Stomach (tissue), 9 donors: ENCODE data around the gene ADCY10. TPM values are rescaled to one million over a fixed set of nuclear protein-coding genes. Genes with fewer than 3 reads are reported as not detected.

ENCODE experiments used
- DNase-seq, 2 donors: peaks; one replicate each; pipeline versions ENCODE4 v3.0.0 to v3.0.0-alpha.2; 2013 to 2019
- H3K27ac ChIP-seq, 5 donors: fragments of 200-600 bp in 4 of 5; sonication (generic) in 4 of 5; one replicate each; pipeline ENCODE4 v1.5.1; 2013 to 2019; ENCODE audit warnings: mild to moderate bottlenecking in 1 of 5, moderate library complexity in 1 of 5
- H3K27me3 ChIP-seq, 3 donors: fragments of 200-600 bp; sonication (generic); one replicate each; pipeline ENCODE4 v1.5.1; 2017 to 2019; ENCODE audit warnings: mixed run types in 1 of 3
- H3K36me3 ChIP-seq, 4 donors: fragments of 200-600 bp; sonication (generic); 1 replicate in 3 of 4; 2 replicates in 1 of 4; pipeline ENCODE4 v1.5.1; 2016 to 2019
- H3K4me1 ChIP-seq, 4 donors: fragments of 200-600 bp; sonication (generic); one replicate each; pipeline ENCODE4 v1.5.1; 2016 to 2019
- H3K4me3 ChIP-seq, 4 donors: fragments of 200-600 bp; sonication (generic) in 3 of 4; one replicate each; pipeline ENCODE4 v1.5.1; 2016 to 2019; ENCODE audit warnings: mild to moderate bottlenecking in 1 of 4
- H3K9me3 ChIP-seq, 4 donors: fragments of 200-600 bp; sonication (generic); one replicate each; pipeline ENCODE4 v1.5.1; 2016 to 2019
- EP300 ChIP-seq: sonication (generic); formaldehyde crosslinking; IDR thresholded peaks from one replicate; pipeline ENCODE4 v1.6.1; 2017; ENCODE audit warnings: antibody characterized with exemption
- POLR2A ChIP-seq, 4 donors: fragments of 450-650 bp; IDR thresholded peaks; one replicate each; pipeline ENCODE4 v1.6.1; 2016; ENCODE audit warnings: antibody characterized with exemption in 4 of 4, control low read depth in 2 of 4, mild to moderate bottlenecking in 1 of 4, moderate library complexity in 1 of 4
- POLR2AphosphoS5 ChIP-seq, 3 donors: sonication (generic); formaldehyde crosslinking; IDR thresholded peaks; one replicate each; pipeline ENCODE4 v1.6.1; 2016; ENCODE audit warnings: antibody characterized with exemption in 3 of 3
- WGBS, 5 donors: extraction: QIAGEN DNeasy Blood & Tissue Kit in 3 of 5; methylation state at CpG; one replicate each; pipeline versions ENCODE4 v1.1.5 to v1.1.7; 2013 to 2018; 5-methylcytosine and 5-hydroxymethylcytosine counted together
- intact Hi-C: fragments of 100-400 bp; cut with DNase I; formaldehyde crosslinking; loops from one replicate; pipeline ENCODE4 v1.15.1; 2023; ENCODE audit warnings: low total_unique reads
- polyA plus RNA-seq, 3 donors: library from polyadenylated mRNA; stranded (reverse); fragments of 200-250 nt; gene quantifications; one replicate each; pipeline ENCODE4 v1.2.3, GENCODE V29; 2013
- total RNA-seq, 5 donors: library from RNA; depleted of rRNA; stranded (reverse); fragments of >200 nt; gene quantifications; one replicate each; pipeline versions ENCODE4 v1.1.0 to v1.2.3, GENCODE V29; 2014 to 2016
- TF ChIP-seq, protein P1 (sequence below), 7 experiments: fragments of 450-650 bp in 4 of 7; fragments of 200-600 bp in 3 of 7; sonication (generic) in 3 of 7; IDR thresholded peaks; one replicate each; pipeline ENCODE4 v1.5.1; 2016 to 2019; ENCODE audit warnings: antibody characterized with exemption in 7 of 7, control low read depth in 2 of 7, mild to moderate bottlenecking in 1 of 7
- donor health status: healthy with polysubstance abuse.
- donor health status: Bipolar disorder and iron deficiency.
- donor health status: healthy.

The ADCY10 gene
- total and polyA plus RNA-seq, 8 donors: 0.60 TPM; not detected in 7

DNA sequence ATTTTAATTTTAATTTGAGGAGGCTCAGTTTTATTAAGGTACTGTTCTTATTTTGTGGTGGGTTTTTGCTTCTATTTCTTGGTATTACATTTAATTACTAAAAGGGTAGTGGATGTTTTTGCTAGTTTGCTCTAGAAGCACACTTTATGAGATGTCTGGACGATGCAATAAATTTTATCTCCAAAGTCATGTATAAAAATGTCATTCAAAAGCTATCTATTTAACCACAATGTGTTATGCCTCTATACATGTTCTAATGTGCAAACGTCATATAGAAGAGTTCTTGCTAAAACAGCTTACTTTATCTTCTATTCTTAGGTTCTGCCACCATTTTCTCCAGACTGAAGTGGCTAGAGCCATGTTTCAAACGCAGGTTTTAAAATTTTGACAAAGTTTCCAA is 35.9 kb upstream of the ADCY10 start:
- 84 to 94% (median 90%) methylated on average over 3 of the region's 3 CpGs for WGBS, 5 donors
- Histone ChIP-seq H3K4me1 (peaks cover 0 to 59% (median 27%) of the 10 kb centered on the region in 4 donors), H3K27me3 (no peaks in the 10 kb centered on the region), H3K9me3 (no peaks in the 10 kb centered on the region), H3K4me3 (no peak overlapping the region), H3K27ac (no peak overlapping the region), H3K36me3 (peaks cover 23 to 43% (median 37%) of the 10 kb centered on the region in 4 donors)
- DNase-seq: no peak
- no peak for TF ChIP-seq POLR2AphosphoS5 (IDR thresholded peaks at IDR 0.05)
- no peak for TF ChIP-seq EP300
- TF ChIP-seq, protein P1, sequence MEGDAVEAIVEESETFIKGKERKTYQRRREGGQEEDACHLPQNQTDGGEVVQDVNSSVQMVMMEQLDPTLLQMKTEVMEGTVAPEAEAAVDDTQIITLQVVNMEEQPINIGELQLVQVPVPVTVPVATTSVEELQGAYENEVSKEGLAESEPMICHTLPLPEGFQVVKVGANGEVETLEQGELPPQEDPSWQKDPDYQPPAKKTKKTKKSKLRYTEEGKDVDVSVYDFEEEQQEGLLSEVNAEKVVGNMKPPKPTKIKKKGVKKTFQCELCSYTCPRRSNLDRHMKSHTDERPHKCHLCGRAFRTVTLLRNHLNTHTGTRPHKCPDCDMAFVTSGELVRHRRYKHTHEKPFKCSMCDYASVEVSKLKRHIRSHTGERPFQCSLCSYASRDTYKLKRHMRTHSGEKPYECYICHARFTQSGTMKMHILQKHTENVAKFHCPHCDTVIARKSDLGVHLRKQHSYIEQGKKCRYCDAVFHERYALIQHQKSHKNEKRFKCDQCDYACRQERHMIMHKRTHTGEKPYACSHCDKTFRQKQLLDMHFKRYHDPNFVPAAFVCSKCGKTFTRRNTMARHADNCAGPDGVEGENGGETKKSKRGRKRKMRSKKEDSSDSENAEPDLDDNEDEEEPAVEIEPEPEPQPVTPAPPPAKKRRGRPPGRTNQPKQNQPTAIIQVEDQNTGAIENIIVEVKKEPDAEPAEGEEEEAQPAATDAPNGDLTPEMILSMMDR (IDR thresholded peaks at IDR 0.05): no peak
- no peak for TF ChIP-seq POLR2A (IDR thresholded peaks at IDR 0.05)
- intact Hi-C loops: no loop called here

DNA sequence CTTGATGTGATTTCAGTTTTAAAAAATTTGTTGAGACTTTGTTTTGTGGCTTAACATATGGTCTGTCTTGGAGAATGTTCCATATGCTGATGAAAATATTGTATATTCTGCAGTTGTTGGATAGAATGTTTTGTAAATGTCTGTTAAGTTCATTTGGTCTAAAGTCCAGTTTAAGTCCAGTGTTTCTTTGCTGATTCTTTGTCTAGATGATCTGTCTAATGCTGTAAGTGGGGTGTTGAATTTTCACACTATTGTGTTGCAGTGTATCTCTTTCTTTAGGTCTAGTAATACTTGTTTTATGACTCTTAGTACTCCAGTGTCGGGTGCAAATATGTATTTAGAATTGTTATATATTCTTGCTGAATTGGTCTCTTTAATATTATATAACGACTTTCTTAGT is 33.8 kb upstream of the ADCY10 start:
- no peaks in the 10 kb centered on the region for H3K27me3 ChIP-seq
- no peak overlapping the region for H3K4me3 ChIP-seq
- TF ChIP-seq, protein P1 (IDR thresholded peaks at IDR 0.05): no peak
- TF ChIP-seq POLR2A (IDR thresholded peaks at IDR 0.05) (no peak), EP300 (no peak), POLR2AphosphoS5 (IDR thresholded peaks at IDR 0.05) (no peak)
- no peak for DNase-seq
- peaks cover 10 to 32% (median 24%) of the 10 kb centered on the region in 4 donors for H3K36me3 ChIP-seq
- WGBS, 5 donors: 75 to 90% (median 78%) methylated on average over 2 of the region's 2 CpGs
- H3K4me1 ChIP-seq: peaks cover 0 to 61% (median 27%) of the 10 kb centered on the region in 4 donors
- H3K9me3 ChIP-seq: no peaks in the 10 kb centered on the region
- H3K27ac ChIP-seq: no peak overlapping the region
- intact Hi-C loops: no loop called here

DNA sequence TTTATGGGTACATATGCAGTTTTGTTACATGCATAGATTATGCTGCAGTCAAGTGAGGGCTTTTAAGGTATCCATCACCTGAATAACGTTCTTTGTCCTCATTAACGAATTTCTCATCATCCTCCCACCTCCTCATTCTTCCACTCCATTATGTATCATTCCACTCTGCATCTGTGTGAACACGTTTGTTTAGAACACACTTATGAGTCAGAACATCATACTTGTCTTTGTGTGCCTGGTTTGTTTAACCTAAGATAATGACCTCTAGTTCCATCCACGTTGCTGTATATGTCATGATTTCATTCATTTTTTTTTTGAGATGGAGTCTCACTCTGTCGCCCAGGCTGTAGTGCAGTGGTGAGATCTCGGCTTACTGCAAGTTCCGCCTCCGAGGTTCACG is 29.6 kb upstream of the ADCY10 start:
- DNase-seq: no peak
- Histone ChIP-seq H3K4me3 (no peak overlapping the region), H3K9me3 (no peaks in the 10 kb centered on the region), H3K4me1 (peaks cover 0 to 53% (median 28%) of the 10 kb centered on the region in 4 donors), H3K27ac (no peak overlapping the region), H3K36me3 (peaks cover 0 to 16% (median 12%) of the 10 kb centered on the region in 4 donors), H3K27me3 (no peaks in the 10 kb centered on the region)
- intact Hi-C loops: no loop called here
- WGBS, 5 donors: 82 to 92% (median 89%) methylated on average over 9 of the region's 9 CpGs
- TF ChIP-seq POLR2AphosphoS5 (IDR thresholded peaks at IDR 0.05) (no peak), POLR2A (IDR thresholded peaks at IDR 0.05) (no peak), EP300 (no peak)
- TF ChIP-seq, protein P1 (IDR thresholded peaks at IDR 0.05): no peak

DNA sequence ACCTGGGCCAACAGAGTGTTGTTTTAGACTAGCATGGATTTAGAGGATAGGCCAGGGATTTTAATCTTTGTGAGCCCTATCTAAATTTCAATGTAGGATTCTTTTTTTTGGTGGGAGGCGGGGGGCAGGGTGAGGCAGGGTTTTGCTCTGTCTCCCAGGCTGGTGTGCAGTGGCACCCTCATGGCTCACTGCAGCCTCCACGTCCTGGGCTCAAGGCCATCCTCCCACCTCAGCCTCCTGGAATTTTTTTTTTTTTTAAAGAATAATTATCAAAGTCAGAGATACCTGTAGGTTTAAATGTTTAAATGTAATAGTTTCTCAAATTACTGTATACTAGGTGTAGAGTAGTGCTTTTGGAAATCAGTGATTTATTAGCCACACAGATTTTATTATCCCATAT is 26.3 kb upstream of the ADCY10 start:
- WGBS, 5 donors: 96 to 98% (median 97%) methylated on average over 2 of the region's 2 CpGs
- peaks cover 0 to 40% (median 17%) of the 10 kb centered on the region in 4 donors for H3K4me1 ChIP-seq
- H3K27me3 ChIP-seq: no peaks in the 10 kb centered on the region
- H3K9me3 ChIP-seq: no peaks in the 10 kb centered on the region
- intact Hi-C loops: no loop called here
- DNase-seq: no peak
- H3K36me3 ChIP-seq: peaks cover 0 to 16% (median 12%) of the 10 kb centered on the region in 4 donors
- no peak overlapping the region for H3K4me3 ChIP-seq
- TF ChIP-seq POLR2AphosphoS5 (IDR thresholded peaks at IDR 0.05) (no peak), POLR2A (IDR thresholded peaks at IDR 0.05) (no peak), EP300 (no peak)
- TF ChIP-seq, protein P1 (IDR thresholded peaks at IDR 0.05): no peak
- H3K27ac ChIP-seq: no peak overlapping the region
